HEK293T (cell line): Measurements from ENCODE around the gene TRRAP.

Source experiments
- ARNT ChIP-seq: fragments of 450-650 bp; IDR thresholded peaks from 2 replicates; pipeline ENCODE4 v1.6.1; 2017; ENCODE audit warnings: mild to moderate bottlenecking
- BHLHE40 ChIP-seq: fragments of 450-650 bp; IDR thresholded peaks from 2 replicates; pipeline ENCODE4 v1.6.1; 2016; ENCODE audit warnings: mild to moderate bottlenecking, moderate library complexity, borderline replicate concordance
- CTBP1 ChIP-seq: fragments of 450-650 bp; IDR thresholded peaks from 2 replicates; pipeline ENCODE4 v1.6.1; 2016; ENCODE audit warnings: borderline replicate concordance
- FOXA1 ChIP-seq: fragments of 450-650 bp; IDR thresholded peaks from 2 replicates; pipeline ENCODE4 v1.6.1; 2016; ENCODE audit warnings: mild to moderate bottlenecking
- FOXK2 ChIP-seq: fragments of 450-650 bp; IDR thresholded peaks from 2 replicates; pipeline ENCODE4 v1.6.1; 2016; ENCODE audit warnings: mild to moderate bottlenecking
- L3MBTL2 ChIP-seq: fragments of 450-650 bp; conservative IDR thresholded peaks from 2 replicates; pipeline ENCODE4 v1.6.1; 2016; ENCODE audit warnings: mild to moderate bottlenecking
- LEF1 ChIP-seq: fragments of 450-650 bp; IDR thresholded peaks from 2 replicates; pipeline ENCODE4 v1.6.1; 2017; ENCODE audit warnings: mild to moderate bottlenecking, borderline replicate concordance
- NFRKB ChIP-seq: fragments of 450-650 bp; IDR thresholded peaks from 2 replicates; pipeline ENCODE4 v1.6.1; 2016; ENCODE audit warnings: mild to moderate bottlenecking, moderate library complexity
- PKNOX1 ChIP-seq: fragments of 450-650 bp; IDR thresholded peaks from 2 replicates; pipeline ENCODE4 v1.6.1; 2016
- SP1 ChIP-seq: fragments of 450-650 bp; IDR thresholded peaks from 2 replicates; pipeline ENCODE4 v1.6.1; 2017
- SUZ12 ChIP-seq: fragments of 450-650 bp; IDR thresholded peaks from 2 replicates; pipeline ENCODE4 v1.6.1; 2016; ENCODE audit warnings: mild to moderate bottlenecking
- TARDBP ChIP-seq: fragments of 450-650 bp; IDR thresholded peaks from 2 replicates; pipeline ENCODE4 v1.6.1; 2016

- TF ChIP-seq PKNOX1 (no peak), ARNT (no peak), BHLHE40 (no peak), SP1 (no peak), FOXA1 (no peak), TARDBP (no peak), FOXK2 (no peak), SUZ12 (no peak), L3MBTL2 (no peak), CTBP1 (no peak), NFRKB (no peak), LEF1 (no peak)
Observed at GRCh38 chr7:98957766-98958165, 79.4 kb downstream of the TRRAP start.
